HG02938 (cell line): ENCODE measurements around the gene OTOP3.

Experiments used
- ATAC-seq: cut with Tn5 transposase; IDR thresholded peaks from one replicate; pipeline ENCODE4 v1.9.1; 2021; ENCODE audit warnings: mild to moderate bottlenecking, moderate library complexity; ENCODE audit not compliant: unreplicated experiment

Gene OTOP3

GRCh38 chr17:74916136-74916850 lies 19.4 kb upstream of the OTOP3 start:
- ATAC-seq = no peak

- no peak for ATAC-seq
Measured at GRCh38 chr17:74916851-74917199, 18.9 kb upstream of the OTOP3 start.

- ATAC-seq = no peak
Measured at GRCh38 chr17:74917430-74917829, 18.3 kb upstream of the OTOP3 start.

- no peak for ATAC-seq
Measured at GRCh38 chr17:74918906-74919305, 16.8 kb upstream of the OTOP3 start.

GRCh38 chr17:74919440-74920305 lies 16.0 kb upstream of the OTOP3 start:
- no peak for ATAC-seq

- no peak for ATAC-seq
Measured at GRCh38 chr17:74920306-74920620, 15.4 kb upstream of the OTOP3 start.

GRCh38 chr17:74920642-74921025 lies 15.1 kb upstream of the OTOP3 start:
- no peak for ATAC-seq

GRCh38 chr17:74921026-74921681 lies 14.5 kb upstream of the OTOP3 start:
- ATAC-seq = no peak

- ATAC-seq = no peak
Measured at GRCh38 chr17:74921769-74922168, 13.9 kb upstream of the OTOP3 start.

- ATAC-seq = no peak
Measured at GRCh38 chr17:74922172-74922571, 13.5 kb upstream of the OTOP3 start.

GRCh38 chr17:74922694-74923537 lies 12.8 kb upstream of the OTOP3 start, which contains the start of gene USH1G:
TSS of gene USH1G (minus strand) at chr17:74923255. CDS start at chr17:74923073, 182 bp downstream.
- no peak for ATAC-seq

GRCh38 chr17:74923538-74924249 lies 12.0 kb upstream of the OTOP3 start:
- ATAC-seq = no peak

- ATAC-seq = no peak
Measured at GRCh38 chr17:74924250-74924948, 11.3 kb upstream of the OTOP3 start, which contains the start of gene OTOP2. TSS of gene OTOP2 (plus strand) at chr17:74924273. CDS start at chr17:74924633, 360 bp downstream.

- no peak for ATAC-seq
Measured at GRCh38 chr17:74925242-74925641, 10.5 kb upstream of the OTOP3 start.

- ATAC-seq = no peak
Measured at GRCh38 chr17:74928786-74929185, 6.9 kb upstream of the OTOP3 start.

- ATAC-seq = no peak
Measured at GRCh38 chr17:74930535-74931036, 5.1 kb upstream of the OTOP3 start.

GRCh38 chr17:74935048-74935447 lies 650 bp upstream of the OTOP3 start:
- ATAC-seq = no peak

- no peak for ATAC-seq
Measured at GRCh38 chr17:74936470-74936799, 737 bp downstream of the OTOP3 start.
